ENCODE measurements around the gene HIBADH. TPM values are rescaled to one million over a fixed set of nuclear protein-coding genes. Genes with fewer than 3 reads are reported as not detected.

Gene HIBADH
- total RNA-seq, 1 experiment from 2014 or later = 23.2 TPM

DNA sequence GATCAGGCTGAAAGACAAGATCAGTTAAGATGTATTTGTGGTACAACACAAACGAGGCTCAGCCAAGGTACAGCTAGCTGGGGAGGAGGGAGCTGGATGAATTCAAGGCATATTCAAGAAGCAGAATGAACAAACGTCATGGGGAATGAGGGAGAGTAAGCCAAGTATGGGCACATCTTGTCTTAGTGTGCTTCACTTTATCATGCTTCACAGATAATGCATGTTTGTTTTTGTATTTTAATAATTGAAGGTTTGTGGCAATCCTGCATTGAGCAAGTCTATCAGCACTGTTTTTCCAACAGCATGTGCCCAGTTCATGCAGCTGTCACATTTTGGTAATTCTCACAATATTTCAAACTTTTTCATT, 135.4 kb downstream of the HIBADH start:
- H2AK5ac ChIP-seq (ENCODE audit: insufficient read length, low read length) = no peak overlapping the region
- no peak overlapping the region for H3K9ac ChIP-seq (ENCODE audit: extremely low read depth, insufficient read length, low read length)
- H3K23me2 ChIP-seq (ENCODE audit: insufficient read length, low read depth, low read length, poor library complexity, severe bottlenecking) = no peaks in the 10 kb centered on the region
- no peak overlapping the region for H2BK120ac ChIP-seq (ENCODE audit: low read depth, low read length, poor library complexity, severe bottlenecking)
- Mint-ChIP-seq H3K27me3 (ENCODE audit: low read depth) (no peaks in the 10 kb centered on the region), H3K9me3 (no peaks in the 10 kb centered on the region), H3K36me3 (ENCODE audit: insufficient read depth in 1 of 3, low read depth in 3 of 3) (peaks cover 20 to 43% (median 24%) of the 10 kb centered on the region in 3 experiments), H3K4me3 (no peak overlapping the region), H3K4me1 (peaks cover 7 to 8% of the 10 kb centered on the region in 2 experiments), H3K27ac (no peak overlapping the region)
- H2AFZ ChIP-seq (ENCODE audit: low read length) = no peak overlapping the region
- no peak overlapping the region for H2BK20ac ChIP-seq (ENCODE audit: low read depth, low read length, poor library complexity, severe bottlenecking)
- H3K4ac ChIP-seq (ENCODE audit: low read depth, low read length) = no peak overlapping the region
- H3K79me1 ChIP-seq (ENCODE audit: insufficient read depth, low read depth, low read length, poor library complexity, severe bottlenecking) = no peaks in the 10 kb centered on the region
- H3K27ac ChIP-seq (ENCODE audit: insufficient read length, low read depth, low read length) = no peak overlapping the region
- H3K23ac ChIP-seq (ENCODE audit: insufficient read length, low read depth, low read length) = no peak overlapping the region
- no peak overlapping the region for H3K4me2 ChIP-seq (ENCODE audit: insufficient read depth, insufficient read length, low read length)
- H3K9me3 ChIP-seq (ENCODE audit: control insufficient read depth, low read depth, low read length) = no peaks in the 10 kb centered on the region
- H4K20me1 ChIP-seq (ENCODE audit: control insufficient read depth, insufficient read depth, insufficient read length) = no peaks in the 10 kb centered on the region
- no peak overlapping the region for H3K56ac ChIP-seq (ENCODE audit: insufficient read length, low read depth, low read length)
- no peaks in the 10 kb centered on the region for H3K27me3 ChIP-seq (ENCODE audit: insufficient read depth, low read length)
- H3T11ph ChIP-seq (ENCODE audit: low read length) = no peak overlapping the region
- H2BK12ac ChIP-seq (ENCODE audit: insufficient read length, low read depth, low read length) = no peak overlapping the region
- no peak overlapping the region for H4K8ac ChIP-seq (replicated peaks; ENCODE audit: insufficient read length, low read depth, low read length)
- no peak for DNase-seq
- H3K18ac ChIP-seq (ENCODE audit: insufficient read length, low read depth, low read length) = no peak overlapping the region
- H2BK5ac ChIP-seq (ENCODE audit: insufficient read length, low read length) = no peak overlapping the region
- no peaks in the 10 kb centered on the region for H3K4me1 ChIP-seq (ENCODE audit: insufficient read depth, low read length)
- TF ChIP-seq, protein P1, sequence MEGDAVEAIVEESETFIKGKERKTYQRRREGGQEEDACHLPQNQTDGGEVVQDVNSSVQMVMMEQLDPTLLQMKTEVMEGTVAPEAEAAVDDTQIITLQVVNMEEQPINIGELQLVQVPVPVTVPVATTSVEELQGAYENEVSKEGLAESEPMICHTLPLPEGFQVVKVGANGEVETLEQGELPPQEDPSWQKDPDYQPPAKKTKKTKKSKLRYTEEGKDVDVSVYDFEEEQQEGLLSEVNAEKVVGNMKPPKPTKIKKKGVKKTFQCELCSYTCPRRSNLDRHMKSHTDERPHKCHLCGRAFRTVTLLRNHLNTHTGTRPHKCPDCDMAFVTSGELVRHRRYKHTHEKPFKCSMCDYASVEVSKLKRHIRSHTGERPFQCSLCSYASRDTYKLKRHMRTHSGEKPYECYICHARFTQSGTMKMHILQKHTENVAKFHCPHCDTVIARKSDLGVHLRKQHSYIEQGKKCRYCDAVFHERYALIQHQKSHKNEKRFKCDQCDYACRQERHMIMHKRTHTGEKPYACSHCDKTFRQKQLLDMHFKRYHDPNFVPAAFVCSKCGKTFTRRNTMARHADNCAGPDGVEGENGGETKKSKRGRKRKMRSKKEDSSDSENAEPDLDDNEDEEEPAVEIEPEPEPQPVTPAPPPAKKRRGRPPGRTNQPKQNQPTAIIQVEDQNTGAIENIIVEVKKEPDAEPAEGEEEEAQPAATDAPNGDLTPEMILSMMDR (conservative IDR thresholded peaks at IDR 0.05) = no peak
- no peaks in the 10 kb centered on the region for H3K79me2 ChIP-seq (ENCODE audit: insufficient read depth, low read length)
- H2BK15ac ChIP-seq (ENCODE audit: low read depth, low read length) = no peak overlapping the region
- no peak overlapping the region for H4K5ac ChIP-seq (ENCODE audit: insufficient read length, low read depth, low read length)
- WGBS (ENCODE audit: extremely low coverage, insufficient read length, low lambda C conversion rate) = no CpG with 5 or more reads among the region's 2 CpGs
- no peak overlapping the region for H4K91ac ChIP-seq (ENCODE audit: insufficient read length, low read depth, low read length)
- no peak overlapping the region for H3K14ac ChIP-seq (ENCODE audit: insufficient read depth, low read length)

All from H9 (cell line).